Amniotic stem cell (primary cell): ENCODE measurements around the gene GNG11.
"Not testable (repeated sequence)": the region's sequence is repeated elsewhere in the genome, so short reads cannot be mapped to it uniquely, and the experiment has no call there.

Experiments used
- DNase-seq: peaks from one replicate; lab custom pipeline; 2025; lab: John Stamatoyannopoulos, UW

Gene GNG11

GRCh38 chr7:93911661-93912060 lies 9.9 kb upstream of the GNG11 start:
- not testable (repeated sequence) for DNase-seq

DNA sequence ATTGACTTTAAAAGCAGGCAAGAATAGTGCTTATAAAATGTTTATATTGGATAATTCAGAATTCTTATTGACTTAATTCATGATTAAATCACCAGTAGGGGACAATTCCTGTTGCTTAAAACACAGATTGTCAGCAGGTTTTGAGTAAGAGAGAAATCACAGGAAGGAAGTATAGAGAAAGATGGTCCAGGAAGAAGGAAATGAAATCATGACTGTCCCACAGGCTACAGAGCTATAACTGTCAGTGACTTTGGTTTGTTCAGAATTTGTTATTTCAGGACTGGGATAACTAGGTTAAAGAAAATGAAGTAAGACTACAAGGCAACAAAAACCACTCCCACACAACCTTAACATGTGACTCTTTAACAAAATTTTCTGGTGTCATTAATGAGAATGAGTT lies 8.3 kb upstream of the GNG11 start:
- no peak for DNase-seq

GRCh38 chr7:93914581-93915066 lies 6.9 kb upstream of the GNG11 start:
- DNase-seq: no peak

DNA sequence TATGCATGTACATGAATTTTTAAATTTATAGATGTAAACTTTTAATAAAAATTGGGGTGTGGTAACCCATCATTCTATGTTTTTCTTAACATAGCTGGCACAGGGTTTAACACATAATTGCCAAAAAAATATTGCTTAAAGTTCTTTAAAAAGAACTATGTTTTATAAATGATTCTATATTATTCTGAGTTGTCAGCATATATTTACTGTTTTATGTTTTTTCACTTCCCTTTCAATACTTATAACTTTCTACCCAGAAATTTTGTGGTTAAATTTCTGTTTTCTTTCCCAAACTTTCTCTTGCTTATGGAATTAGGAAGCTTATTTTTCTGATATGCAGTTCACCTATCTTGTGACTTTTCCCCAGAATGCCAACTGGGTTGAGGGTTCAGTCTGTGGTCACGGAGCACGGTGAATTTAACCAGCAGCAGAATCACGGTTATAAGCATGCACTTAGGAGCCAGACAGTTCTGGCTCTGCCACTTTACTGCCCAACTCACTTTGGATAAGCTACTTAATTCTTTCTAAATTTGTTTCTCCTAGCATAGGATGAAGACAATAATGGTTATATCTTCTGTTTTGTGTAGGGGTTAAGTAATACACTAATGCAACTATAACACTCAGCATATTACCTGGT lies 6.2 kb upstream of the GNG11 start:
- DNase-seq: not testable (repeated sequence)

DNA sequence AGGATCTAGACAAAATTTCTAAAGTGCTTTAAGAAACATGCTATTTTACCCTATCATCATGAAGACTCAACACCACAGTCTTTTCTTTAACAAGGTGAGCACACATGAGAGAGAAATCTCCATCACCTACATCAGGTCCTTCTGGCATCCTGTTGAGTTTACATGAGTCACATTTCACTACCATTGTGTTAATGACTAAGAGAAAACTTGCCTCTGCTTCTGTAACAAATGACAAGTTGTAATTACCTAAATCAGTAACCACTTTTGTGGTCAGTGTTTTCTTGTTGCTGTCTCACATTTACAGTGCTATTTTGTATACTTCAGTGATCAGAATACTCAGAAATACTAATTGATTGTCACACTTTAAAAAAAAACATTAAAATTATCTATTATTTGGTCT lies 5.6 kb upstream of the GNG11 start:
- not testable (repeated sequence) for DNase-seq

GRCh38 chr7:93916315-93916714 lies 5.2 kb upstream of the GNG11 start:
- DNase-seq: not testable (repeated sequence)

DNA sequence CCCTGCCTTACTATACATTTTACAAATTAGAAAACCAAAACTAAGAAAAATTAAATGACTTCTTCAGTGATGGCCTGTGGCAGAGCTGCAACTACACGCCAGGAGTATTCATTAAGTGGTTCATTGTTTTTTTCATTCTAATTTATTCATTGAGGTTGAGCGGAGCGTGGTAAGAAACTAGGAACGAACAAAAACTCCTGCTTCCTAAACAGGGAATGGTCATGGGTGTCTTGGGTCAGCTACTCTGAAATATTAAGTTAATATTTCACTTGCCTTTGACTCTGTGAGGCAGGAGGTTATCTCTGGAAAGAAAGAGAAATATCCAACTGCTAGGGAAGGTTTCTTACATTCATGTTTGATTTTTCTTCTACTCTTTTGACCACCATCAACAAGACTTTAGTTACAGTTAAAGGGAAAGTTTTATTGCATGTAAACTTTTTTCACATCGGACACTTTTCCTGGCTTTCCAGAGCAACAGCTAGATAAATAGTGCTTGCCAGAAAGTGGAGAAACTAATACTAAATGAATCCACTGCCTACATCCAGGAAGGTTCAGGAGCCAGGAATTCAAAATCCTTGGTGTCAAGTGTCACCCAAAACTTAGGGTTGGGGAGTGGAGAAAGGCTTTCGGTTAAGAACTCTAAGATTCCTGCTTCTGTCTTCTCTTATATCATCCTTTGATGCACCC lies 896 bp upstream of the GNG11 start:
- no peak for DNase-seq

- DNase-seq: no peak
Observed at GRCh38 chr7:93921186-93921585, 349 bp upstream of the GNG11 start.

- no peak for DNase-seq
Observed at GRCh38 chr7:93923296-93923695, 1.8 kb downstream of the GNG11 start.

DNA sequence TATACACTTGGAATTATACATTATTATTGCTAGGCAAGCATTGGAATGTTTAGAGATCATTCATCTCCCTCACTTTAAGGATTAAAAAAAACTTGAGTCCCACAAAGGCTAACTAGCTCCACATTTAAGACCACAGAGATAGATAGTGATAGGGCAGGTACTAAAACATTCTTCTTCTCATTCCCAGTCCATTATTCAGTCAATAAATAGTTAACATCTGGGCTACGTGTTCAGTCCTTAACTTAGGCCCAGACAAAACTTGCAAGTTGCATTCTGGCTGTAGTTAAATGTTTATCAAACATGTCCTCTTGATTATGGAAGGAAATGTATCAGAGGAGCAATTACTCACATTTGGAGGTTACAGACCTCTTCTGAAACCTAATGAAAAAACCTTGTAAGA lies 2.4 kb downstream of the GNG11 start:
- no peak for DNase-seq

DNA sequence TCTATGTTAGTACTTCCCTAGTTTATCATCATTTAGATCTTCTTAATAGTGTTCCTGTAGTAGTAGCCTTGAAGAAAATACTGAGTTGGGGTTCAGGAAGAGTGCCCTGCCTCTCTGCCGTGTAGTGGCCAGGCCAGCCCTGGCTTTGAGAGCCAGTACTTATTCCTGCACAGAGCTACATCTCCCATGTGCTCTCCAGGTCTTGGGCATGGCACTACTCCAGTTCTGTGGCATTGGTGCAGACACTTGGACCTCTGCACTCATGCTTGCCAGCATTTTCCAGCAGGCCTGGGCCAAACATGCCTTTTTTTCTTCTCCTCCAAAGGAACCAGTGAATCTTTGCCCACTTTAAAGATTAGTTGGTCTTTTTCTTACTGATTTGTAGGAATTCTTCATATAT lies 5.3 kb downstream of the GNG11 start:
- DNase-seq: no peak

- no peak for DNase-seq
Observed at GRCh38 chr7:93927585-93927984, 6.0 kb downstream of the GNG11 start.

- no peak for DNase-seq
Observed at GRCh38 chr7:93931655-93932054, 10.1 kb downstream of the GNG11 start.

DNA sequence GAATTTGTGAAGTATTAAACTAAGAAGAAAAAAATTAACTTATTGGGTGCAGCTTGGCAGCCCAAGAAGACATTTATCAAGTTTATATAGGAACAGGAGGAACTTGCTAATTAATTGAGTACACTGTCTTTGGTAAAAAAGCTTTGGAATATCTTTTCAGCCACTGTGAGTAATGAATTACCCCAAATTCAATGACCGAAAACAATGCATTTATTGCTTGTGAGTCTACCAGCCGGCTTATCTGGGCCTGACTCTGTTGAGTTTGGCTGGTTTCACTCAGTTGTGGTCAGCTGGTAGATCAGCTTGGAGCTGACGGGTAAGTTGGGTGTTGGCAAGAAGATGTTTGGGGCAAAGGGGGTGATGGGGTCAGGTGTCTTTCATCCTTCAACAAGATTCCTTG lies 11.6 kb downstream of the GNG11 start:
- no peak for DNase-seq

DNA sequence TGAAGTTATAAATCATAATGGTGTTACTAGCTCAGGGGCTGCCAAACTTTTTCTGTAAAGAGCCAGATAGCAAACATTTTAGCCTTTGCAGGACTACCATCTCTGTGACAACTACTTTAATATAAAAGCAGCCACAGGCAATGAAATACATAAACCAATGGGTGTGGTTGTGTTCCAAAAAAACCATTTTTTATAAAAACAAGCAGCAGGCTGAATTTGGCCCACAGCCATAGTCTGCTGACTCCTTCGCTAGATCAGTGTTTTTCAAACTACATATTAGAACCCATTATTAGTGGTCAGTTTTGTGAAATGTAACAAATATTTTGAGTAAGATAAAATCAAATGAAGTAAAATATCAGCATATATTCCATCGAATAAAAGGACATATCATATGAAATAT lies 13.6 kb downstream of the GNG11 start:
- DNase-seq: no peak

DNA sequence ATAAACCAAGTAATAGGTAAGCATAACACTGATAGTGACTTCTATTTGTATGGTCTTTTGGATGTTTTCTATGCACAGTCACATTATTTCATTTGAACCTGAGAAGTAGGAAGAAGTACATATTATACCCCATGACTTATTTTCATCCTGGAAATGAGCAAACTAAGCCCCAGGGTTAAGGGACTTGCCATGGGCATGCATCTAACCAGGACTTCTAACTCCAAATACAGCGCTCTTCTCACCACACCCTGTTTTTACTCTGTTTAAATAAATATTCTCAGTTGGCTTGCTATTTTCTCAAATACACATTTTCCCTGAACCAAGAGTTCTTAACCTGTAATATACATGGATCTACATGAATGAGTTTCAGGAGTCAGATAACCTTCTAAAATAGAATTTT lies 16.3 kb downstream of the GNG11 start:
- no peak for DNase-seq

- no peak for DNase-seq
Observed at GRCh38 chr7:93938293-93938692, 16.8 kb downstream of the GNG11 start.

DNA sequence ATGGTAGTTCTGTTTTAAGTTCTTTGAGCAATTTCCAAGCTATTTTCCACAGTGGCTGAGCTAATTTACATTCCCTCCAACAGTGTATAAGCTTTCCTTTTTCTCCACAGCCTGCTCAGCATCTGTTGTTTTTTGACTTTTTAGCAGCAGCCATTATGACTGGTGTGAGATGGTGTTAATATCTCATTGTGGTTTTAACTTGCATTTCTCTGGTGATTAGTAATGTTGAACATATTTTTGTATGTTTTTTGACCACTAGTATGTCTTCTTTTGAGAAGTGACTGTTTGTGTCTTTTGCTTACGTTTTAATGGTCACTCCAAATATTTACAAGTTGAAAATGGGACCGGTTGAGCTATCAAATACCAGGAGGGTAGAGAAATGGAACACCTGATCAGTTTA lies 20.4 kb downstream of the GNG11 start:
- DNase-seq: no peak

DNA sequence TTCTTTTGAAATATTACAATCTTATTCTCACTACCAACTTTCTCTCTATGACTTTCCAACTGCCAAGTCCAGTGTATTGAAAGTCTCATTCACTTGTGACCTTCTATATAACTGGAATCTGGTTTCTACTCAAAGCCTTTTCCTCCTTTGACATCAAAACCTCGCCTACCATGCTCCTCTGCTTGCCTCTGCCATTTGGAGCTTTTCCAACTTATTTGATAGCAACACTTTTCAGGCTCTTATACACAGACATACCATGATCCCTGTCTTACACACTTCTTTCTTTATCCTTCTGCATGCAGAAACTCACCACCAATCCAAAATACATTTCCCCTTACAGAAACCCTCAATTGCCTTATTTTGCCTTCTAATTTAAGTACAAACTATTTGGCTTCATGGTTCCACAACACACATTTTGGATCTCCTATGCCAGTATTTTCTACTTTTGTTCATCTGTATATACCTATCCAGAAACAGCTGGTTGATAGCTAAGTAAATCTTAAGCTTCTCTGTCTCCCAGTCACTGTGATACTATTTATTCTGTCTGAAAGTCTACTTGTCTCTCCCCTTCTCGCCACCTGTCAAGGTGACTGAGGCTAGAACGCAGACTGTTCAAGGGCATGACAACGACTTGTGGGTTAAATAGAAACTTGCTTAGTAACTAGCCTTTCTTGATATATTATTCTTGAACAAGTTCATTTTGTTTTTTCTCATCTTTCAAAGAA lies 22.4 kb downstream of the GNG11 start:
- DNase-seq: no peak

- DNase-seq: no peak
Observed at GRCh38 chr7:93944673-93945072, 23.1 kb downstream of the GNG11 start.

DNA sequence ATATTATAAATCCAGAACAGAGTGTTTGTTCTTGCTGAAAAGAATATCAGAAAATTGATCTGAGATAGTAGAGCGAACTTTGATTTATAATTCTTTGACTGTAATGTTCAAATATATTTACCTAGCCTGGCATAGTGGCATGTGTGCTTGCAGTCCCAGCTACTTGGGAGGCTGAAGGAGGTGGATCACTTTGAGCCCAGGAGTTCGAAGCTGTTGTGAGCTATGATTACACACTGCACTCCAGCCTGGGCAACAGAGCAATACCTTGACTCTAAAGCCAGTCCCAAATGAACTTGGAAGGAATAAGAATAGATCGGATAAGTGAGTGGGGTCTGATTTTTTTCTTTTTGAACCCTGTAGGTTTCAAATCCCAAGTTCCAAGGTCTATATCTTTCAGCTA lies 23.5 kb downstream of the GNG11 start:
- no peak for DNase-seq

DNA sequence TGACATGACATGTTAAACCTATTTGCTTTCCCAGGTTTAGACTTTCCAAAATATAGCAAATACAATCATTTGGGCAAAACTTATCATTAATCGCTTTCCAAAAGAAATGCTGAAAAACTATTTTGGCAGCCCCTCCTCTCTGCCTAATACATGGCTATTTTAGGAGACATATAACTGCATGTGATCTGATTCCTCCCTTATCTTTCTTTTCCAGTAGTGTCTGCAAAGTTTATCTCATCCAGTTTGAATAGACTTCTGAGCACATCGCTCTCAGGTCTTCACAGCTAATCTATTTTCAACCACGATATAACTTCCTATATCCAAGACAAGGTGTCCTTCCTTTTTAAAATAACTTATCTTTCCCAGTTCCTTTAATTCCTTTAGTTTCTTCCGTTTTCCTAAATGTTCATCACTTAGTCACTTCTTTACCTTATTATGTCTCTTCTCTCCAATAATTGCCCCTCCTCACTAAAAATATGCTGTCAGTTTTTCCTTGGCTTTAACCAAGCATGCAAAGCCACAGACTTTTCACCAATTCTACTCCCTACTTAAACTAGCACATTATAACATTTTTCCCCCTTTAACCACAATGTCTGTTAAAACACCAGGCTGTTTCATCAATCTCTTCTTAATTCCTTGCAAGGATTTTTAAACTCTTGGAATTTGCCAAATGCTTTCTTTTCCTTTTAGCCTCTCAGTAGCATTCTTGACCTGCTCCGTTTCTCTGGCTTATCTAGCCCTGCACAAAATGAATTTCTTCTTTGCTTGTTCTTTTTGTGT lies 24.4 kb downstream of the GNG11 start:
- no peak for DNase-seq
